ENCODE measurements around the gene VAV3.
A peak's percentile ranks its signal among the peaks of the same experiment; 100 is the strongest.

VAV3 gene

GRCh38 chr1:107689733-107690132 is 275.2 kb downstream of the VAV3 start:
- no peak for DNase-seq (ENCODE audit: low read depth)
- no peak for TF ChIP-seq CTCF (conservative IDR thresholded peaks at IDR 0.05; ENCODE audit: low read length)
- H3K4me3 ChIP-seq (ENCODE audit: low read length): no peak overlapping the region

GRCh38 chr1:107689159-107689558 is 275.8 kb downstream of the VAV3 start:
- DNase-seq (ENCODE audit: low read depth): no peak
- TF ChIP-seq CTCF (conservative IDR thresholded peaks at IDR 0.05; ENCODE audit: low read length): no peak
- no peak overlapping the region for H3K4me3 ChIP-seq (ENCODE audit: low read length)

- no peak overlapping the region for H3K4me3 ChIP-seq (ENCODE audit: low read length)
- DNase-seq (ENCODE audit: low read depth): no peak
- TF ChIP-seq CTCF (conservative IDR thresholded peaks at IDR 0.05; ENCODE audit: low read length): no peak
Observed at GRCh38 chr1:107687849-107688753, 276.9 kb downstream of the VAV3 start.

GRCh38 chr1:107683683-107684082 is 281.3 kb downstream of the VAV3 start:
- H3K4me3 ChIP-seq (ENCODE audit: low read length): no peak overlapping the region

GRCh38 chr1:107683191-107683657 is 281.8 kb downstream of the VAV3 start:
- no peak for DNase-seq (ENCODE audit: low read depth)
- TF ChIP-seq CTCF (conservative IDR thresholded peaks at IDR 0.05; ENCODE audit: low read length): no peak

More at GRCh38 chr1:107683683-107684082, 281.3 kb downstream of the VAV3 start:
- no peak for TF ChIP-seq CTCF (conservative IDR thresholded peaks at IDR 0.05; ENCODE audit: low read length)
- DNase-seq (ENCODE audit: low read depth): no peak

GRCh38 chr1:107682467-107682866 is 282.5 kb downstream of the VAV3 start:
- DNase-seq (ENCODE audit: low read depth): peak; percentile 30
- H3K4me3 ChIP-seq (ENCODE audit: low read length): no peak overlapping the region
- TF ChIP-seq CTCF (conservative IDR thresholded peaks at IDR 0.05; ENCODE audit: low read length): no peak

More at GRCh38 chr1:107683191-107683657, 281.8 kb downstream of the VAV3 start:
- H3K4me3 ChIP-seq (ENCODE audit: low read length): no peak overlapping the region

GRCh38 chr1:107681001-107681479 is 283.9 kb downstream of the VAV3 start:
- DNase-seq (ENCODE audit: low read depth): no peak
- no peak overlapping the region for H3K4me3 ChIP-seq (ENCODE audit: low read length)
- no peak for TF ChIP-seq CTCF (conservative IDR thresholded peaks at IDR 0.05; ENCODE audit: low read length)

Measured in AG10803 (cell line).